ENCODE results near the gene PBX3.

Gene PBX3

GRCh38 chr9:125996791-125997190 lies 249.6 kb downstream of the PBX3 start:
- Histone ChIP-seq H3K23ac (ENCODE audit: low read depth, low read length, poor library complexity) (no peak overlapping the region), H3K18ac (ENCODE audit: low read length) (peak overlapping the region; percentile 31), H3K9me3 (replicated peaks in 1 of 2; ENCODE audit: control insufficient read depth in 2 of 2, insufficient read depth in 1 of 2, low read depth in 1 of 2, low read length in 2 of 2) (no peaks in the 10 kb centered on the region), H3K9ac (ENCODE audit: low read depth, low read length, poor library complexity) (peak overlapping the region; percentile 36), H3K36me3 (replicated peaks in 1 of 2; ENCODE audit: control insufficient read depth in 2 of 2, insufficient read depth in 2 of 2, low read length in 2 of 2) (no peaks in the 10 kb centered on the region), H2BK120ac (ENCODE audit: low read depth, low read length) (peak overlapping the region; percentile 63), H3K4me3 (ENCODE audit: low read length in 2 of 2) (no peak overlapping the region), H2BK15ac (ENCODE audit: low read length) (peak overlapping the region; percentile 65), H3K14ac (ENCODE audit: low read length) (no peak overlapping the region), H4K8ac (ENCODE audit: low read depth, low read length) (no peak overlapping the region), H3K4ac (ENCODE audit: low read length) (no peak overlapping the region), H2BK5ac (ENCODE audit: low read length) (no peak overlapping the region), H3K79me1 (ENCODE audit: low read depth, low read length) (no peaks in the 10 kb centered on the region), H2AK5ac (ENCODE audit: low read depth, low read length) (peak overlapping the region; percentile 68), H3K4me1 (ENCODE audit: control insufficient read depth in 2 of 2, insufficient read depth in 1 of 2, low read depth in 1 of 2, low read length in 2 of 2) (peaks cover 0 to 2% of the 10 kb centered on the region in 2 donors), H3K4me2 (ENCODE audit: insufficient read depth, low read length, poor library complexity, severe bottlenecking) (no peak overlapping the region), H3K27me3 (ENCODE audit: control insufficient read depth in 3 of 3, insufficient read depth in 3 of 3, low read depth in 1 of 3, low read length in 3 of 3) (peaks cover 0 to 11% (median 0%) of the 10 kb centered on the region in 3 experiments), H4K91ac (ENCODE audit: low read depth, low read length, poor library complexity) (no peak overlapping the region), H2BK12ac (ENCODE audit: low read length) (no peak overlapping the region), H2AFZ (ENCODE audit: low read length) (no peak overlapping the region), H3K27ac (replicated peaks; ENCODE audit: low read length) (no peak overlapping the region)
- no peak for DNase-seq (ENCODE audit: low spot score)
- no CpG with 5 or more reads among the region's 10 CpGs for WGBS, 2 donors (ENCODE audit: extremely low coverage in 2 of 2, insufficient read length in 2 of 2, insufficient replicate concordance in 1 of 2)

DNA sequence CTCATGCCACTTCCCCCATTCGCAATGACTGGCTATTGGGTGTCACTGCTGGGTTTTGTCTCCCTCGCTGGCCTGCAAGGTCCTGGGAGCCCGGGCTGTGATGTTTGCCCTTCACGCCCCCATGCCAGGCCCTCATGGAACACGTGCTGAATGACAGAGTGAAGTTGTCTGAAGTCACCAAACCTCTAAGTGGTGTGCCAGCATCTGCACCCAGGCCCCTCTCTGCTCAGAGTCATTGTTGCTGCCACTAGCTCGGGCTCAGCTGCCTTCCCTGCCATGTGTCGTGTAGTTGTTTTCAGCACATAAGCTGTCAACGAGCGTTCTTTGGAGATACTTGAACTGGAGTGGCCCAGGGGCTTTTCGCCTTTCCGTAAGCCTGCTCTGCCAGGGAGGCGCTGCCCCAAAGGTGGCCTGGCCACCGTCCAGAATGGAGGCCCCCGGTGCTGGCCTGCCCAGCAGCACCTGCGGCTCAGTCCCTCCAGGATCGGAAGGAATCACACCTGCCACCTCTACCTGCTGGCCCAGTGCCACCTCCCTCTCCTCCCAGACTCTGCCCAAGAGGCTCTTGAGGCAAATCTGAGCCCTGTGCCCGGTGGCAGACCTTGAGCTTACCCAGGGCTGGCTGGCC lies 250.1 kb downstream of the PBX3 start:
- H3K79me1 ChIP-seq (ENCODE audit: low read depth, low read length), result no peaks in the 10 kb centered on the region
- peak overlapping the region; percentile 66 for H3K23ac ChIP-seq (ENCODE audit: low read depth, low read length, poor library complexity)
- peaks cover 0 to 2% of the 10 kb centered on the region in 2 donors for H3K4me1 ChIP-seq (ENCODE audit: control insufficient read depth in 2 of 2, insufficient read depth in 1 of 2, low read depth in 1 of 2, low read length in 2 of 2)
- H3K14ac ChIP-seq (ENCODE audit: low read length), result peak overlapping the region; percentile 39
- H2BK5ac ChIP-seq (ENCODE audit: low read length), result no peak overlapping the region
- H2AK5ac ChIP-seq (ENCODE audit: low read depth, low read length), result peak overlapping the region; percentile 68
- no peak overlapping the region for H2AFZ ChIP-seq (ENCODE audit: low read length)
- H2BK12ac ChIP-seq (ENCODE audit: low read length), result peak overlapping the region; percentile 64
- H3K9me3 ChIP-seq (replicated peaks in 1 of 2; ENCODE audit: control insufficient read depth in 2 of 2, insufficient read depth in 1 of 2, low read depth in 1 of 2, low read length in 2 of 2), result no peaks in the 10 kb centered on the region
- H3K27me3 ChIP-seq (ENCODE audit: control insufficient read depth in 3 of 3, insufficient read depth in 3 of 3, low read depth in 1 of 3, low read length in 3 of 3), result peaks cover 0 to 11% (median 0%) of the 10 kb centered on the region in 3 experiments
- no peak overlapping the region for H3K27ac ChIP-seq (replicated peaks; ENCODE audit: low read length)
- no peaks in the 10 kb centered on the region for H3K36me3 ChIP-seq (replicated peaks in 1 of 2; ENCODE audit: control insufficient read depth in 2 of 2, insufficient read depth in 2 of 2, low read length in 2 of 2)
- WGBS, 2 donors (ENCODE audit: extremely low coverage in 2 of 2, insufficient read length in 2 of 2, insufficient replicate concordance in 1 of 2), result no CpG with 5 or more reads among the region's 17 CpGs
- no peak for DNase-seq (ENCODE audit: low spot score)
- no peak overlapping the region for H3K4me2 ChIP-seq (ENCODE audit: insufficient read depth, low read length, poor library complexity, severe bottlenecking)
- no peak overlapping the region for H4K8ac ChIP-seq (ENCODE audit: low read depth, low read length)
- H3K4me3 ChIP-seq (ENCODE audit: low read length in 2 of 2), result no peak overlapping the region
- H4K91ac ChIP-seq (ENCODE audit: low read depth, low read length, poor library complexity), result no peak overlapping the region
- peak overlapping the region; percentile 63 for H2BK120ac ChIP-seq (ENCODE audit: low read depth, low read length)
- no peak overlapping the region for H3K4ac ChIP-seq (ENCODE audit: low read length)
- H2BK15ac ChIP-seq (ENCODE audit: low read length), result peak overlapping the region; percentile 65
- H3K18ac ChIP-seq (ENCODE audit: low read length), result peak overlapping the region; percentile 31
- H3K9ac ChIP-seq (ENCODE audit: low read depth, low read length, poor library complexity), result peak overlapping the region; percentile 36

GRCh38 chr9:125998837-125999503 lies 251.8 kb downstream of the PBX3 start:
- no CpG with 5 or more reads among the region's 17 CpGs for WGBS, 2 donors (ENCODE audit: extremely low coverage in 2 of 2, insufficient read length in 2 of 2, insufficient replicate concordance in 1 of 2)
- no peak for DNase-seq (ENCODE audit: low spot score)
- Histone ChIP-seq H3K4me3 (ENCODE audit: low read length in 2 of 2) (no peak overlapping the region), H2BK15ac (ENCODE audit: low read length) (no peak overlapping the region), H2BK5ac (ENCODE audit: low read length) (no peak overlapping the region), H3K14ac (ENCODE audit: low read length) (no peak overlapping the region), H3K27ac (replicated peaks; ENCODE audit: low read length) (no peak overlapping the region), H3K79me1 (ENCODE audit: low read depth, low read length) (peaks cover 1% of the 10 kb centered on the region), H2BK12ac (ENCODE audit: low read length) (no peak overlapping the region), H3K9me3 (replicated peaks in 1 of 2; ENCODE audit: control insufficient read depth in 2 of 2, insufficient read depth in 1 of 2, low read depth in 1 of 2, low read length in 2 of 2) (no peaks in the 10 kb centered on the region), H3K9ac (ENCODE audit: low read depth, low read length, poor library complexity) (no peak overlapping the region), H2AFZ (ENCODE audit: low read length) (no peak overlapping the region), H3K27me3 (ENCODE audit: control insufficient read depth in 3 of 3, insufficient read depth in 3 of 3, low read depth in 1 of 3, low read length in 3 of 3) (peaks cover 0 to 11% (median 0%) of the 10 kb centered on the region in 3 experiments), H3K4ac (ENCODE audit: low read length) (no peak overlapping the region), H4K91ac (ENCODE audit: low read depth, low read length, poor library complexity) (no peak overlapping the region), H3K4me1 (ENCODE audit: control insufficient read depth in 2 of 2, insufficient read depth in 1 of 2, low read depth in 1 of 2, low read length in 2 of 2) (no peaks in the 10 kb centered on the region), H3K4me2 (ENCODE audit: insufficient read depth, low read length, poor library complexity, severe bottlenecking) (no peak overlapping the region), H3K18ac (ENCODE audit: low read length) (peak overlapping the region; percentile 7), H2AK5ac (ENCODE audit: low read depth, low read length) (no peak overlapping the region), H4K8ac (ENCODE audit: low read depth, low read length) (no peak overlapping the region), H3K36me3 (replicated peaks in 1 of 2; ENCODE audit: control insufficient read depth in 2 of 2, insufficient read depth in 2 of 2, low read length in 2 of 2) (no peaks in the 10 kb centered on the region), H2BK120ac (ENCODE audit: low read depth, low read length) (no peak overlapping the region), H3K23ac (ENCODE audit: low read depth, low read length, poor library complexity) (no peak overlapping the region)

DNA sequence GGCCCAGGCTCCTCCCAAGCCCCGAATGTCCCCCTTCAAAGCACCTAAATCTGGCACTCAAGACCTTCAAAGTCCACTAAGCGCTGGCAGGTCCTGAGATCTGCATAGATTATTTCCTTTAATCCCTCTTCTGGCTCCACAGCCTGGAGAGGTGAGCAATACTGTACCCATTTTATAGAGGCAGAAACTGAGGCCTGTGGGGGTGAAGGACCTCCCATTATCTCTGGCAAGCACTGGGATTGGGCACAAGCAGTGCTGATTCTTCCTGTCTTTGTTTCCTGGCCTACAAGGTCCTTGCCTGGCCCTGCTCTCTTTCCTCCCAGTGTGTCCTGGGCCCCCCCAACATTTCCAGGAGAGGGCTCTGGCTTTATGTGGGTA lies 252.3 kb downstream of the PBX3 start:
- Histone ChIP-seq H3K4ac (ENCODE audit: low read length) (no peak overlapping the region), H2BK120ac (ENCODE audit: low read depth, low read length) (no peak overlapping the region), H2AFZ (ENCODE audit: low read length) (no peak overlapping the region), H3K79me1 (ENCODE audit: low read depth, low read length) (peaks cover 1% of the 10 kb centered on the region), H2BK5ac (ENCODE audit: low read length) (no peak overlapping the region), H3K27ac (replicated peaks; ENCODE audit: low read length) (no peak overlapping the region), H3K18ac (ENCODE audit: low read length) (peak overlapping the region; percentile 53), H4K91ac (ENCODE audit: low read depth, low read length, poor library complexity) (no peak overlapping the region), H3K9me3 (replicated peaks in 1 of 2; ENCODE audit: control insufficient read depth in 2 of 2, insufficient read depth in 1 of 2, low read depth in 1 of 2, low read length in 2 of 2) (no peaks in the 10 kb centered on the region), H3K14ac (ENCODE audit: low read length) (peak overlapping the region; percentile 28), H3K23ac (ENCODE audit: low read depth, low read length, poor library complexity) (no peak overlapping the region), H3K4me2 (ENCODE audit: insufficient read depth, low read length, poor library complexity, severe bottlenecking) (no peak overlapping the region), H4K8ac (ENCODE audit: low read depth, low read length) (no peak overlapping the region), H2AK5ac (ENCODE audit: low read depth, low read length) (no peak overlapping the region), H3K36me3 (replicated peaks in 1 of 2; ENCODE audit: control insufficient read depth in 2 of 2, insufficient read depth in 2 of 2, low read length in 2 of 2) (no peaks in the 10 kb centered on the region), H3K4me1 (ENCODE audit: control insufficient read depth in 2 of 2, insufficient read depth in 1 of 2, low read depth in 1 of 2, low read length in 2 of 2) (no peaks in the 10 kb centered on the region), H3K9ac (ENCODE audit: low read depth, low read length, poor library complexity) (no peak overlapping the region), H2BK12ac (ENCODE audit: low read length) (no peak overlapping the region), H2BK15ac (ENCODE audit: low read length) (no peak overlapping the region), H3K27me3 (ENCODE audit: control insufficient read depth in 3 of 3, insufficient read depth in 3 of 3, low read depth in 1 of 3, low read length in 3 of 3) (peaks cover 0 to 11% (median 0%) of the 10 kb centered on the region in 3 experiments), H3K4me3 (ENCODE audit: low read length in 2 of 2) (no peak overlapping the region)
- DNase-seq (ENCODE audit: low spot score), result no peak
- no CpG with 5 or more reads among the region's 2 CpGs for WGBS, 2 donors (ENCODE audit: extremely low coverage in 2 of 2, insufficient read length in 2 of 2, insufficient replicate concordance in 1 of 2)
